BJ (cell line): ENCODE results near the gene TNFRSF4. TPM values are rescaled to one million over a fixed set of nuclear protein-coding genes. Genes with fewer than 3 reads are reported as not detected.
A peak's percentile ranks its signal among the peaks of the same experiment; 100 is the strongest.

Experiments used
- CTCF ChIA-PET: fragments of 350-600 bp; formaldehyde crosslinking; extraction: SDS; loops from one replicate; lab custom pipeline; 2021; ENCODE audit warnings: antibody characterized with exemption, inconsistent platforms; lab: Yijun Ruan, JAX
- POLR2A ChIA-PET: fragments of 300-600 bp; sonication (Branson Sonifier 250); formaldehyde crosslinking; extraction: SDS; loops from one replicate; lab custom pipeline; 2021; ENCODE audit warnings: antibody characterized with exemption; lab: Charles Lee
- DNase-seq: peaks from one replicate; pipeline ENCODE4 v3.0.0-alpha.2; 2011; ENCODE audit warnings: low read depth
- H3K27me3 ChIP-seq: 2 replicates; pipeline ENCODE4 v1.6.0; 2011; ENCODE audit warnings: low read length; ENCODE audit not compliant: control insufficient read depth, insufficient read depth
- H3K36me3 ChIP-seq: 2 replicates; pipeline ENCODE4 v1.5.1; 2011; ENCODE audit warnings: low read length; ENCODE audit not compliant: control insufficient read depth, insufficient read depth
- H3K4me3 ChIP-seq: 2 replicates; pipeline ENCODE4 v1.5.1; 2011; ENCODE audit warnings: low read depth, mild to moderate bottlenecking, control low read depth, low read length
- polyA plus RNA-seq: library from polyadenylated mRNA; depleted of rRNA; stranded (reverse); fragments of >200 nt; gene quantifications from 2 replicates; pipeline ENCODE4 v1.2.3, GENCODE V29; 2011
- TF ChIP-seq, protein P1 (sequence below): IDR thresholded peaks from 2 replicates; pipeline ENCODE4 v1.5.1; 2011; ENCODE audit warnings: low read depth, mild to moderate bottlenecking, control low read depth, inconsistent platforms, low read length, moderate library complexity; ENCODE audit not compliant: insufficient read depth

TNFRSF4 gene
- polyA plus RNA-seq, 1 experiment = not detected

DNA sequence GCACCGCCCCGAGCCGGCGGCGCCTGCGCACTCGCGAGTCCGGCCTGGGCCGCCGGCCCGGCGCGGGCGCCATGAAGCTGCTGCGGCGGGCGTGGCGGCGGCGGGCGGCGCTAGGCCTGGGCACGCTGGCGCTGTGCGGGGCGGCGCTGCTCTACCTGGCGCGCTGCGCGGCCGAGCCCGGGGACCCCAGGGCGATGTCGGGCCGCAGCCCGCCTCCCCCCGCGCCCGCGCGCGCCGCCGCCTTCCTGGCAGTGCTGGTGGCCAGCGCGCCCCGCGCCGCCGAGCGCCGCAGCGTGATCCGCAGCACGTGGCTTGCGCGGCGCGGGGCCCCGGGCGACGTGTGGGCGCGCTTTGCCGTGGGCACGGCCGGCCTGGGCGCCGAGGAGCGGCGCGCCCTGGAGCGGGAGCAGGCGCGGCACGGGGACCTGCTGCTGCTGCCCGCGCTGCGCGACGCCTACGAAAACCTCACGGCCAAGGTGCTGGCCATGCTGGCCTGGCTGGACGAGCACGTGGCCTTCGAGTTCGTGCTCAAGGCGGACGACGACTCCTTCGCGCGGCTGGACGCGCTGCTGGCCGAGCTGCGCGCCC is 18.3 kb upstream of the TNFRSF4 start, which contains the start of gene B3GALT6:
Gene B3GALT6 (plus strand): TSS at position 30 of the 588 bp plus-strand sequence. CDS start 42 bp downstream, at position 72.
- H3K36me3 ChIP-seq = peaks cover 19% of the 10 kb centered on the region
- TF ChIP-seq, protein P1, sequence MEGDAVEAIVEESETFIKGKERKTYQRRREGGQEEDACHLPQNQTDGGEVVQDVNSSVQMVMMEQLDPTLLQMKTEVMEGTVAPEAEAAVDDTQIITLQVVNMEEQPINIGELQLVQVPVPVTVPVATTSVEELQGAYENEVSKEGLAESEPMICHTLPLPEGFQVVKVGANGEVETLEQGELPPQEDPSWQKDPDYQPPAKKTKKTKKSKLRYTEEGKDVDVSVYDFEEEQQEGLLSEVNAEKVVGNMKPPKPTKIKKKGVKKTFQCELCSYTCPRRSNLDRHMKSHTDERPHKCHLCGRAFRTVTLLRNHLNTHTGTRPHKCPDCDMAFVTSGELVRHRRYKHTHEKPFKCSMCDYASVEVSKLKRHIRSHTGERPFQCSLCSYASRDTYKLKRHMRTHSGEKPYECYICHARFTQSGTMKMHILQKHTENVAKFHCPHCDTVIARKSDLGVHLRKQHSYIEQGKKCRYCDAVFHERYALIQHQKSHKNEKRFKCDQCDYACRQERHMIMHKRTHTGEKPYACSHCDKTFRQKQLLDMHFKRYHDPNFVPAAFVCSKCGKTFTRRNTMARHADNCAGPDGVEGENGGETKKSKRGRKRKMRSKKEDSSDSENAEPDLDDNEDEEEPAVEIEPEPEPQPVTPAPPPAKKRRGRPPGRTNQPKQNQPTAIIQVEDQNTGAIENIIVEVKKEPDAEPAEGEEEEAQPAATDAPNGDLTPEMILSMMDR = no peak
- peak within 1 kb of the TSS; percentile 86 for H3K4me3 ChIP-seq
- POLR2A ChIA-PET = interaction anchor here (0.6 kb wide), 2 partner anchors 42 to 374 kb away, joined by 4 to 7 read pairs; no protein-coding TSS in a partner anchor
- CTCF ChIA-PET = interaction anchor here (1.4 kb wide), 1 partner anchor 113 kb away, joined by 5 read pairs; no protein-coding TSS in a partner anchor
- H3K27me3 ChIP-seq = no peaks in the 10 kb centered on the region
- DNase-seq = no peak

DNA sequence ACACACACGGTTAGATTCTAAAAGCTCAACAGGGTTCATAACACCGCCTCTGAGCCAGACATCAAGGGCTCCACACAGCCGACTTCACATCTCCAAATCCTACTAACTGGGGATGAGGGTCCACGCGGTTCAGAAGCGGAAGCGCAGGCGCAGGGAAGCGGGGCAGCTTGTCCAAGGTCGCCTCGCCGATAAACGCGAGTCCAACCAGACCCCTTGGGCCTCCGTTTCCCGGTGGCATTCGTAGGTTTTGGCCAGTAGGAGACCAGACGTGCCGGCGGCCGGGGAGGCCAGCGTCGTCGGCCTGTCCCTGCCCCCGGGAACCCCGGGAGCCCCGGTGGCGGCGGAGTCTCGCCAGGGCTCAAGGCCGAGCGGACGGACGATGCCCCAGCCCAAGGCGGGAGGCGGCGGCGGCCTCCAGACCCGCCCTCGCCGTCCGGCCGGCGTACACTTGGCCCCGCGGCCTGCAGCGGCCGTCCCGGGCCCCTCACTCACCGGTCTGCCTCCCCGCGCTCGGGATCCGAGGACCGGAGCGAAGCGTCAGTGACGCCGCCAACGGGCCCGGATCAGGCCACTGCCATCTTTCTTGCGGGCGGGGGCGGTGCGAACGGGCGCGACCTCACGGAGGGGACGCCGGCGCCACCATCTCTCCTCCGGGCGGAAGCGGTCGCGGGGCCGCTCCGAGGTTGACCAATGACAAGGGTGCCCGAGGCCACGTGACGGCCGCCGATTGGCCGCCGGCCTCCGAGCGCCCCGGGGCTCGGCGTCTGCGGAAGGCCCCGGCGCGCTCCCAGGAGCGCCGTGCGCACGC is 17.7 kb upstream of the TNFRSF4 start, which contains the start of gene SDF4:
Gene SDF4 (minus strand): TSS at position 602 of the 808 bp plus-strand sequence. CDS start 3,229 bp downstream, outside the sequence.
- Histone ChIP-seq H3K36me3 (peaks cover 22% of the 10 kb centered on the region), H3K4me3 (peak within 1 kb of the TSS; percentile 86), H3K27me3 (no peaks in the 10 kb centered on the region)
- TF ChIP-seq, protein P1 = no peak
- ChIA-PET POLR2A (interaction anchor here (0.6 kb wide), 1 partner anchor 40 kb away, joined by 6 read pairs; no protein-coding TSS in a partner anchor), CTCF (interaction anchor here (0.7 to 3.5 kb wide), 5 partner anchors 106 to 218 kb away, joined by 3 to 32 read pairs (median 4); partner anchors contain the start of gene ISG15)
- peak; percentile 68 for DNase-seq

DNA sequence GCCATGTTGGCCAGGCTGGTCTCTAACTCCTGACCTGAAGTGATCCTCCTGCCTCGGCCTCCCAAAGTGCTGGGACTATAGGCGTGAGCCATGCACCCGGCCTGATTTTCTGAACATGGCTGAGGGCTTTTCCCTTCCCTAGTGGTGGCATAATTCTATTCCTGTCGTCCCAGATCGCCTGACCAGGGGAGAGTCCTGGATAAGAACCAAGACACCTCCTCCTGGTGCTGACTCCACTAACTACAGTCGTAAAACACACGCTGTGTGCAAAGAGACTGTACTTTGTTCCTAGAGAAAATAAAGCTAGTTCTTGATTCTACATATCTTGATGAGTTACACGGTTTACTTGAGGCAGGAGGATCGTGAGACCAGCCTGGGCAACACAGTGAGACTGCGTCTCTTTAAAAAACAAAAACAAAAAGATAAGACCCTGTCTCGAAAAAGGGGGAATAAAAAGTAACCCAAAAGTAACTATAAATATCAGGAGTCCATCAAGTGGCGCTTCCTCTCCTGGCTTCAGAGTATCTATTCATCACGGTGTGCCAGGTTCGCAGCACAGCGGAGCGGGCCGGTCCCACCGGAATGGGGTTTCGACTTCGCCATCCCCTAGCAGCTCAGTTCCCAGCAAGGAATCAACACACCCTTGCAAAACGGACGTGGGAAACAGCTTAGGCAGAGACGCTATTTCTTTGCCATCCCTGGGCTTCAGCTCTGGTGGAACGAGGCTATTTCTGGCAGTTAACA is 16.9 kb upstream of the TNFRSF4 start:
- DNase-seq = no peak
- POLR2A ChIA-PET = interaction anchor here (0.6 kb wide), 1 partner anchor 40 kb away, joined by 6 read pairs; no protein-coding TSS in a partner anchor
- TF ChIP-seq, protein P1 = peak; percentile 38; the same call in 1 of the 2 replicates

GRCh38 chr1:1229770-1230169 is 15.8 kb upstream of the TNFRSF4 start:
- no peak for DNase-seq
- Histone ChIP-seq H3K36me3 (peaks cover 34% of the 10 kb centered on the region), H3K4me3 (no peak overlapping the region), H3K27me3 (no peaks in the 10 kb centered on the region)
- ChIA-PET POLR2A (no interaction called here), CTCF (interaction anchor here (1.3 to 3.5 kb wide), 2 partner anchors 24 to 107 kb away, joined by 3 to 32 read pairs; no protein-coding TSS in a partner anchor)
- TF ChIP-seq, protein P1 = no peak

More for the DNA sequence above, 16.9 kb upstream of the TNFRSF4 start:
- Histone ChIP-seq H3K36me3 (peaks cover 26% of the 10 kb centered on the region), H3K4me3 (peak overlapping the region; percentile 86), H3K27me3 (no peaks in the 10 kb centered on the region)
- CTCF ChIA-PET = interaction anchor here (0.7 to 3.5 kb wide), 6 partner anchors 25 to 217 kb away, joined by 3 to 32 read pairs (median 4); partner anchors contain the start of gene ISG15
